CD4-positive, alpha-beta T cell treated with Interferon gamma for 1 hour (primary cell): ENCODE data around the gene WDR27.

Experiments
- DNase-seq: peaks from one replicate; pipeline ENCODE4 v3.0.0-alpha.2; 2020

The WDR27 gene

GRCh38 chr6:169424821-169425240 lies 277.0 kb downstream of the WDR27 start:
- DNase-seq = no peak

GRCh38 chr6:169424149-169424804 lies 277.6 kb downstream of the WDR27 start:
- DNase-seq = no peak

- no peak for DNase-seq
Observed at GRCh38 chr6:169421586-169422264, 280.1 kb downstream of the WDR27 start.

GRCh38 chr6:169420912-169421543 lies 280.8 kb downstream of the WDR27 start:
- no peak for DNase-seq

GRCh38 chr6:169417101-169417500 lies 284.7 kb downstream of the WDR27 start:
- DNase-seq = no peak

- no peak for DNase-seq
Observed at GRCh38 chr6:169416249-169416648, 285.6 kb downstream of the WDR27 start.

- no peak for DNase-seq
Observed at GRCh38 chr6:169415179-169415578, 286.6 kb downstream of the WDR27 start.

- no peak for DNase-seq
Observed at GRCh38 chr6:169411722-169412121, 290.1 kb downstream of the WDR27 start.

- no peak for DNase-seq
Observed at GRCh38 chr6:169411296-169411695, 290.5 kb downstream of the WDR27 start.

- DNase-seq = no peak
Observed at GRCh38 chr6:169409742-169410312, 292.0 kb downstream of the WDR27 start.

- DNase-seq = no peak
Observed at GRCh38 chr6:169407325-169407724, 294.5 kb downstream of the WDR27 start.
